ENCODE results near the gene SCARF2.
"Not testable (repeated sequence)": the region's sequence is repeated elsewhere in the genome, so short reads cannot be mapped to it uniquely, and the experiment has no call there.

Gene SCARF2

DNA sequence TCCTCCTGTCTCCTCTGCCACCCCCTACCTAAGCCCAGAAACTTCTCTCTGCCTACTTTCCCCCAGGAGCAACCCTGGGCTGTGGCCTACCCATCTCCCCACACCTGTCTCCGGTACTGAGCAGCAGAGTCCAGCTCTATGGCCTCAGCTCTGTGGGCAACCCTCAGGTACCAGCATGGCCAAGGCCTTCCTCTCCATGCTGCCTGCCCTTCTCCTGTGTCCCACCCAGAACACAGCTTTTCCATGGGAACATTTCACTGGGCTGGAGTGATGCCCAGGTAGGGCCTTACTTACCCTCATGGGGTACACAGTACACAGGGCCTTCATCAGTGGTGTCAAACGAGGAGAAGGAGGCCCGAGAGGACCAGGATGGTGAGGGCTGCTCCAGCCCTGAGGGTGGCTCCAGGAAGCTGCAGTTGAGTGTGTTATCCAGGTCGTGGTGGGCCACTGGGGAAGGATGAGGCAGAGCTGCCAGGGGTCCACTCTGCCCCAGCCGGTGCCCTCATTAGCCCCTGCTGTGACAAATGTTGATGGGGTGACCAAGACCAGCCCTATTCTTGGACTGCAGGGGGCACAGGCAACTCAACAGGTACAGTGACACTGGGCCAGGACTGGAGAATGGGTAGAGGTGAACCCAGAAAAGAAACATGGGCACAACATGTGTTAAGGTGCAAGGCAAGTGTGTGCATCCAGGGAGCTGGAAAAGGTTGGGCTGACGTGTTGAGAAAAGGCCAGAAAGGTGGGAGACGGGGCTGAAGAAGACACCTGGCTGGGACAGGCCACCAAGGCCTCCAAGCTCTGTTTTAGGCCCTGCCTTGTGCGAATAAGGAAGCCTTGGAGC lies 10.3 kb downstream of the SCARF2 start:
- no peak for DNase-seq (ENCODE audit: low spot score)

DNA sequence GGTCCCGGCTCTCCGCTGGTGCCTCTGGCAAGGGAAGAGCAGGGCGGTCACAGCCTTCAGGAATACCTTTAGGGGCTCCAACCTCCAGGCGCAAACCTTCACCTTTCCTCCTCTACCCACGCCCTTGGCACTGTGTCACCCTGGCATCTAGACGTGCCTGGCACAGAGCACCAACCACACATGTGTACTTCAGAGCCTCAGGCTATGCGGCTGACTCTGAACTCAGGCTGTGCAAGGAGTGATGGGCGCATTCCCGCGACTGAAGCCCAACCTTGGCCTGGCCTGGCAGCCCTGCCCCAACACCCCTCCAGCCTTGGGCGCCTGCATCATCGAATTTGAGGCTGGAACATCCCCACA lies 11.4 kb downstream of the SCARF2 start:
- DNase-seq (ENCODE audit: low spot score) = no peak

DNA sequence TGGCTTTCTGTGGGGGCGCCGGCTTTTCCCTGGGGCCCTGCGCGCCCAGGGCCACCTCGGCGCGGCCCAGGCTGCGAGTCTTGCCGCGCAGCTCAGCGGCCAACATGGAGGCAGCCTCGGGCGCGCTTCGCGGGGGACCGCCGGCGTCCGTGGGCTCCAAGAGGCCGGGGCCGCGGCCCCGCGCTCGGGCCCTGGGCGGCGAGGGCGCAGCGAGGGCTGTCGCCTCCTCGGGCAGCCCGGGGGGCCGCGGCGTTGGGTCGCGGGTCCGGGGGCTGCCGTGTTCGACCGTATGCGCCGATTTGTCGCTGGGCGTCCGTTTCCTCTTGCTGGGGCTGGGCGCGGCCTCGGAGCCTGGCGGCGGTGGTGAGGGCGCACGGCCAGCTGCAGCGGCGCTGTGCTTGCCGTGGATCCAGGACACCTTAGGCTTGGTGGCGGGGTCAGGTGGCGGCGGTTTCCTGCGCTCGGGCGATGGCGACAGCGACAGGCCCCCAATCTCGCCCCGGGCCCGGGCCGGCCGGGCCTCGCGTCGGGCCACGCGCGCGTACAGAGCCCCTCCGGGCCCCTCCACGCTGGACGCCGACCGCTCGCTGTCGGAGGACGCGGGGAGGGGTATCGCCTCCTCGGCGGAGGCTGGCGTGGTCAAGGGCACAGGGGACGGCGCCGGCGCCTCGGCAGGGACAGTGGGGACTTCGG lies 11.9 kb downstream of the SCARF2 start:
- no peak for DNase-seq (ENCODE audit: low spot score)

- DNase-seq (ENCODE audit: low spot score) = no peak
Observed at GRCh38 chr22:20424932-20425565, 12.6 kb downstream of the SCARF2 start.

DNA sequence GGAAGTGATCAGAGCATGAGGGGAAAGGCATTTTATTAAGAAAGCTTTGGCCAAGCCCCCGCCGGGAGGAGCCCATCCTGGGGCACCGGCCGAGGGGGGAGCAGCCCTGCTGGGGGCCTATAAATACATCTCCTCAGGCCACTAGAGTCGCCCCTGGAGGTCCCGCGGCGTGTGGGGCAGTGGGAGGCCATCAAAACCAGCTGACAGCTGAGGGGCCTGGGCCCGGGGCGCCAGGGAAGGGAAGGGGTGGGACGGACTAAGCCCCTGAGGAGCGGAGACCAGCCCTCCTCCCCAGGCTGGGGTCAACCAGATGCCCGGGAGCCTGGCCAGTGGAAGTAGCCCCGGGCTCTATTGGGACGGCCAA lies 13.1 kb downstream of the SCARF2 start:
- no peak for DNase-seq (ENCODE audit: low spot score)

GRCh38 chr22:20423906-20424551 lies 13.6 kb downstream of the SCARF2 start:
- no peak for DNase-seq (ENCODE audit: low spot score)

DNA sequence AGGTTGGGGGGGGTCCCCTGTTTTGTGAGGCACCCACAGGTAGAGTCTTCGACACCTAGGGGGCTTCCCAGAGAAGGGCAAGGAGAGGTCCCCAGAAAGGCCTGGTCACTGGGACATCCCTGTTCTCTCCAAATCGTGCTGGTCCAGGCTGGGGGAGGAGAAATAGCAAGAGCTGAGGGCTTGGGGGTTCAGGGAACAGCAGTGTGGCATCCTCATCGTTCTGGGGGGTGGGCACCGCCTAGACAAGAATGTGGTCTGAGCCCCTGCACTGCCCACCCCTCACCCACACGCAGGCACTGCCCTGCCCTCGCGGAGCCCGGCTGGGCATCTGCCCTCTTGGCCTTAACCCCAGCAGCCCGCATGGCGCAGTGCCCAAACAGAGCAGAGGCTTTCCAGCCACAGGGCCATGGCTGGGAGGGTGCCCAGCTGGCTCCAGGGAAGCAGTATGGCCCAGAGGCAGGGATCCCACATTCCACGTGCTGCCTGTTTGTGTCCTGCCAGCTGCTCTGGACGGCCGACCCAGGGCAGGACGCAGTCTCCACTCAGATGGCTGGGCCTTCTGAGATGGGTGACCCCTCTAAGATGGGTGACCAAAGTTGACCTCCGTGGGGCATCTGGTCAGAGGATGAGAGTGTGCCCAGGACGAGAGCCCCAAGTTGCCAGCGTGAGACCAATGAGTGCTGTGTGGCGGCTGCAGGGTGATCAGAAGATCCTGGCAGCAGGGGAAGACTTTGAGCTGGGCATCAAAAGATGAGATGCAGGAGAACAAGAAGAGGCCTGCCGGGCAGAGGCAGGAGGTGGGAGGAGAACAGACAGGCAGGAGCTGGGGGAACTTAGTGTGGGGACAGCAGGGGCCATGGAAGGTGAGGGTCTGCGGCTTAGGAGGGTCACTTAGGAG lies 14.4 kb downstream of the SCARF2 start:
- DNase-seq (ENCODE audit: low spot score) = no peak

DNA sequence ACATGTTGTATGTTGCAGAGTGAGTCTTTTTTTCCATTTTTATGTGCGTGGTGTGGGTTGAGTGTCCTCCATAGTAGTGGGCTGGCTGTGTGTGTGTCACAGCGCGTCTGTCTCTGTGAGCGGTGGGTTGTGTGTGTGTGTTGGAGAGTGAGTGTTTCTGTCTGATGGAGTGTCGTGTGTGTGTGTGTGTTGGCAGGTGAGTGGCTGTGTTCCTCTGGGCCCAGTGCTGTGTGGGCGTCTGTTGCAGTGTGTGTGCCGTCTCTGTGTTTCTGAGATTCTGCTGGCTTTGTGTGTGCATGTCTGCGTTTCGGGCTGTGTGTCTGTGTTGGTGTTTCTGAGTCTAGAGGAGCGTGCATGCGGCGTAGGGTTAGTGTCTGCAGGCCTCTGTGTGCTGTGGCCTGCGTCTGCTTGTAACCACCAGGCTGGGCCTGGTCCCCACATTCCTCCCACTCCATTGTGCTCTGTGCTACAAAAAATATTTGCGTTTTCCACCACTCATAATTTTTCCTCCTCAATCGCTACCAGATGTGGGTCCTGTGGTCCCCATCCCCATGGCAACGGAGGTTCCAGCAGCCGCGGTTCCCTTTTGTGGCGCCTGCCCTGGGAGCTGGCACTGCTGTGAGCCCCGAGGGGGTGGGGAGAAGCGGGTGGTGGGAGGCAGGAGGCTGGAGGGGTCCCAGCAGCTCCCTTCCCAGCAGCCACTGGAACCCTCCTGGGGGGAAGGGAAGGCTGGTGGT lies 15.2 kb downstream of the SCARF2 start:
- no peak for DNase-seq (ENCODE audit: low spot score)

DNA sequence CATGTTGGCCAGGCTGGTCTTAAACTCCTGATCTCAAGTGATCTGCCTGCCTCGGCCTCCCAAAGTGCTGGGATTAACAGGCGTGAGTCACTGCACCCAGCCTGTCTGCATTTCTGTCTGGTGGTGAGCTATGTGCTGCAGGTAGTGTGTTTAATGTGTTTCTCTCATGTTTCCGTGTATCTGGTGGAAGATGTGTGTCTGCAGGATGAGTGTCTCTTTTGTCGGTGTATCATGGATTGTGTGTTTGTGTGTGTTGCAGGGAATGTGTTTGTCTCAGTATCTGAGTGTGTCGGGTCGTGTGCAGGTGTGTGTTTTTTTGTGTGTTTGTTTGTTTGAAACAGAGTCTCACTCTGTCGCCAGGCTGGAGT lies 16.1 kb downstream of the SCARF2 start:
- no peak for DNase-seq (ENCODE audit: low spot score)

DNA sequence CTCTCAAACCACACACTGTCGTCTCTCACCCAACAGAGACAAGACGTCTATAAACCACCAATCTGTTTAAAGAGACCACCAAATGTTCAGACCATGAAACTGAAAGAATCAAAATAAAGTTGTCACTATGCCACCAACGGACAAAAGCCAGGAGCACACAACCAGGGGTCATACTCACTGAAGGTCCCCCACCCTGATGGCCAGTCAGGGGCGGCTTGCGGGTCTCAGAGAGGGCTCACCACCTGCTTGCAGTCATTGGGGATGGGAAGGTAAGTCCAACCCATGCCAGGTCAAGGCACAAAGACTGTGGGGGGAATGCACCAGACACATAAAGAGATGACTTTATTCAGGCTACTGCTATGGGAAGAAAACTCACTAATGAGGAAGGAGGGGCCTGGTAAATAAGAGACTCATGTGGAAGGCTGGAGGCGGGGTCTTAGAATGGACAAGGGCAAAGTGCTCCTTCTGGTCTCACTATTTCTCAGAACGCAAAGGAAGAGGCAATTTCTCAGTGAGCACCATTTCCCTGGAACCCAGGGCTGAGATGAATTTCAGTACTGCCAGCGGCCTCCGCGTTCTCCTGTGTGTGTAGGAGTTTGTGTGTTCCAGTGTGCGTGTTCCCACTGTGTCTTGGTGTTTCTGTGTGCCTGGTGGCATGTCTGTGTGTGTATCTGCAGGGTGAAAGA lies 17.3 kb downstream of the SCARF2 start:
- no peak for DNase-seq (ENCODE audit: low spot score)

DNA sequence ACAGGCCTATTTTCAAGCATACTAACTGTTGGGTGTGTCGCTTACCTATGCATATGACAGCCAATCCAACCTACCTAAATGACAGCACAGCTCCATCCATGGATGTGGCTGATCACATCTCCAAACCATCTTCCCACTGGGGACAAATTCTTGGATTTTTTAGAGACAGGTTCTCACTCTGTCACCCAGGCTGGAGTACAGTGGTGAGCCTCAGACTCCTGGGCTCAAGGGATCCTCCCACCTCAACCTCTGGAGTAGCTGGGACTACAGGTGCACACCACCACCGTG lies 18.0 kb downstream of the SCARF2 start:
- DNase-seq (ENCODE audit: low spot score) = no peak

- DNase-seq (ENCODE audit: low spot score) = peak; percentile 88
Observed at GRCh38 chr22:20418211-20418788, 19.3 kb downstream of the SCARF2 start.

- DNase-seq (ENCODE audit: low spot score) = not testable (repeated sequence)
Observed at GRCh38 chr22:20415699-20416098, 21.9 kb downstream of the SCARF2 start.

DNA sequence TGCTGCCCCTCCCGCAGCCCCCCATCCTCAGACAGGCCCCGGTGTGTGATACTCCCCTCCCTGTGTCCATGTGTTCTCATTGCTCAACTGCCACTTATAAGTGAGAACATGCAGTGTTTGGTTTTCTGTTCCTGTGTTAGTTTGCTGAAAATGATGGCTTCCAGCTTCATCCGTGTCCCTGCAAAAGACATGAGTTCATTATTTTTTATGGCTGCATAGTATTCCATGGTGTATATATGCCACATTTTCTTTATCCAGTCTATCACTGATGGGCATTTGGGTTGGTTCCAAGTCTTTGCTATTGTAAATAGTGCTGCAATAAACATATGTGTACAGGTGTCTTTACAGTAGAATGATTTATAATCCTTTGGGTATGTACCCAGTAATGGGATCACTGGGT lies 22.4 kb downstream of the SCARF2 start:
- DNase-seq (ENCODE audit: low spot score) = not testable (repeated sequence)

DNA sequence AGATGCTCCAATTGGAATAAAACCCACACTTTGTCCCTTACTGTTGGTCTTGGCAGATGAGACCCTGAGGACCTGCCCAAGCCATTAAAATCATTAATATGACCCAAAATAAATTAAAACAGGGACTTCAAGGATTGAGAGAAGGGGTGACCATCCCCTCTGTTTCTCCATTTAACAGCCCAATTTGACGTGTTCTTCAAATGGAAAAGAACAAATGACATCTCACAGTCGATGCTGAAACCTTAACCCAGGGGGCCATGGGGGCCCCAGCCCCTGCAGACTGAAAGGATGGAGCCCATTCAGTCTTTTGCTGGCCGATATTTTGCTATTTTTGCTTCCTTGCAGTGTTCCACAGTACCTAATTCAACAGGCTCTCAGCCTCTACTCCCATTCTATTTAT lies 23.2 kb downstream of the SCARF2 start:
- no peak for DNase-seq (ENCODE audit: low spot score)

GRCh38 chr22:20414059-20414440 lies 23.6 kb downstream of the SCARF2 start:
- no peak for DNase-seq (ENCODE audit: low spot score)

DNA sequence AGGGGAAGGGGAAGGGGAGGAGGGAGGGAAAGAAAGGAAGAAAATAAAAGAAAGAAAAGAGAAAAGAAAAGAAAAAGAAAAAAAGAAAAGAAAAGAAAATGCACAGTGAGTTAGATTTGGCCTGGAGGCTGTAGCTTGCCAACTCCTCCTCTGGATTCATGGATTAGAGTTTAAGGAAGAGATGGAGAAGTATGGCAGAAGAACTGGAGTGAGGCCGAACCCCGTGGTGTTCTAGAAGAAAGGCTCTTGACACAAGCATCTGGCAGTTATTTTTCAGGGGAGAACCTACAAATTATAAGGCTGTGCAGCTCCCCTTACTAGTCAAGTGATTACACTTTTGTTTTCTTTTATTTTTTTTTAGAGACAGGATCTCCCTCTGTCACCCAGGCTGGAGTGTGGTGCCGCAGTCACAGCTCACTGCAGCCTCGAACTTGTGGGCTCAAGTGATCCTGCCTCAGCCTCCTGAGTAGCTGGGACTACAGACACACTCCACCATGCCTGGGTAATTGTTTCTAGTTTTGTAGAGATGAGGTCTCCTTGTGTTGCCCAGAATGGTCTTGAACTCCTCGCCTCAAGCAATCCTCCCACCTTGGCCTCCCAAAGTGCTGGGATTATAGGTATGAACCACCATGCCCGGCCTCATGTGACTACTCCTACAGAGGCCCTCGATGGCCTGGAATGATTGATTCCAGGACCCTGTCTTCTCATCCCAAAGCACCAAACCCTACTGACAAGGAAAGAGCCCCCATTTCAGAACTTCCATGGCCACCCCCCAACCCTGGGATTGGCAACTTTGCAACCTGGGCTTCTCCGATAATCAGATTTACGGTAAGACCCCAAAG lies 24.2 kb downstream of the SCARF2 start:
- DNase-seq (ENCODE audit: low spot score) = no peak

DNA sequence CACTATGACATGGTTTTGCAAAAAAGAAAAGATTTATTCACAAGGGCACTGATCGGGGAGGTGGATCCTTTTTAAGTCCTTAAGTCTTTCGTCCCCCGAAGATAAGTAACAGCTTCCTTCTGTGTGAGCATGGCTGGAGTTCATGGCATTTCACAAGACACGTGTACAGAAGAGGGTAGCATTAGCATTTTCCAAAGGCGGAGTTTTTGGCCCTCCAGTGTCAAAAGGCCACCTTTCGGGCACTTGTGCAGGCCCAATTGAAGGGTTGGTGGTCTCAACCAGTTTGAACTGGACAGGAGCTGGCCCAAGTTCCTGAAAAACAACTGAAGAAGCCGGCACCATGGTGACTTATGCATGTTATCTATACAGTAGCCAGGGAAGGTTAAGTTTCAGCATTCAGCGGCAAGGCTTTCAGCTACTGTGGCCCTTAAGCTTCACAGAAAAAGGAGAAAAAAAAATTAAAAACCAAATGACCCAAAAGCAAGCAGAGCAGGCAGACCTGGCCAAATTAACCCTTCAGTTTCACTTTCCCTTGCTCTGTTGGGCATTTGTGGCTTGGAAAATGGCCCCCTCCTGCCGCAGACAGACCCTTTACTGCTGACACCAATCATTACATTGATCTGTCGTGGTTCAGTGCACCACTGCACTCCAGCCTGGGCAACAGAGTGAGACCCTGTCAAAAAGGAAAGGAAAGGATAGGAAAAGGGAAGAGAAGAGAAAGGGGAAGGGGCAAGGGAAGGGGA lies 25.0 kb downstream of the SCARF2 start:
- DNase-seq (ENCODE audit: low spot score) = no peak

DNA sequence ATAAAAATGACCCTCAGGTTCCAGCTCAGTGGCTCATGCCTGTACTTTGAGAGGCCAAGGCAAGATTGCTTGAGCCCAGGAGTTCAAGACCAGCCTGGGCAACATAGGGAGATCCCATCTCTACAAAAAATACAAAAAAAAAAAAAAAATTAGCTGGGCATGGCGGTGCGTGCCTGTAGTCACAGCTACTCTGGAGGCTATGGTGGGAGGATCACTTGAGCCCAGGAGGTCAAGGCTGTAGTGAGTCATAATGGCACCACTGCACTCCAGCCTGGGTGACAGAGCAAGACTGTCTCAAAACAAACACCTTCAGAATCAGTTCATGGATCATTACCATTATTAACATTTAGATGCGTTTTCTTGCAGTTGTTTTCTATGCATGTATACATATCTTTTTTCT lies 28.2 kb downstream of the SCARF2 start:
- DNase-seq (ENCODE audit: low spot score) = not testable (repeated sequence)

Measured in D341Med (cell line).